Dermis blood vessel endothelial cell (primary cell): ENCODE results near the gene MS4A6E. TPM values are rescaled to one million over a fixed set of nuclear protein-coding genes. Genes with fewer than 3 reads are reported as not detected.
A peak's percentile ranks its signal among the peaks of the same experiment; 100 is the strongest.
"Not testable (repeated sequence)": the region's sequence is repeated elsewhere in the genome, so short reads cannot be mapped to it uniquely, and the experiment has no call there.

Experiments
- DNase-seq: peaks from one replicate; pipeline ENCODE4 v3.0.0; 2010
- total RNA-seq: library from RNA; depleted of rRNA; stranded (reverse); fragments of >200 nt; gene quantifications from 2 replicates; pipeline ENCODE4 v1.2.3, GENCODE V29; 2014

Gene MS4A6E
- total RNA-seq, 1 donor from 2014 or later: not detected

DNA sequence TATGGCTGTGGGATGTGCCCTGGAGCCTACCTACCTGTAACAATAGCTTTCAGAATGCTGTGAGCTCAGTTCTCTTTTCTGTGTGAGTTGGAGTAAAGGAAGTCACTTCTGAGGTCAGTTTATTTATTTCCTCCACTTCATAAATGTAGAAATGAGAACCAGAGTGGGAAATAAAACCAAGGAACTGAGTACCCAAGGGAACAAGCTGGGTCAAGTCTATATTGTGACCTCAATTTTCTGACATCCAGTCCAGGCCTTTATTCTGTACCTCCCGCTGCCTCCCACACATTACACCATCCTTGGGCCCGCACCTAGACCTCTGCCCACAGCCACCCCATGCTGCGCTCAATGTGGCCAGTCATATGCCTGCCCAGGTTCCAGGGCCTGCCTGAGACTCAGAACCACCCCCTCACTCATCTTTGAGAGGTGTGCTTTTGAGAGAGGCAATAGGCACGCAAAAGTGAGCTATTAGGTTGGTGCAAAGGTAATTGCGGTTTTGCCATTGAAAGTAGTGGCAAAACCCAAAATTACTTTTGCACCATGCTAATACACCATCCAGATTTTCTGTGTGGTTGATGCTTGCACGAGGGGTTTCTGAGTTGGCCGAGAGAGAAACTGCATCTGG, 9.8 kb downstream of the MS4A6E start:
- no peak for DNase-seq

DNA sequence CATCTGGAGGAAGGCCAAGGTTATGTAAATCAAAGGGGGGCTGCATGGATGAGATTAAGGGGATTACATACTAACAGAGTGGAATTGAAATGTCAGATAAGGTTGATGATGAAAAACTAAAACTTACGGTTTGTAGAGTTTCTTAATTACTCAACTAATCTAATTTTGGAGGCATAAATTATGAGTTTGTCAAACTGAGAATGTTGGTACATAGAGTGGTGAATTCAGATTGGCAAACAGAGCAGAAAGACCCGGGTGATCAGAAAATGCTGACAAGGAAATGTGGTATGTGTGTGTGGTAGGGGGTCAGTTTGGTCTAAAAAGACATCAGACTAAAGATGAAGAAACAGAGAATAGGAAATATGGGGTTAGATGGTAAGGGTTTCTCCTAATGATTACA, 11.0 kb downstream of the MS4A6E start:
- no peak for DNase-seq

DNA sequence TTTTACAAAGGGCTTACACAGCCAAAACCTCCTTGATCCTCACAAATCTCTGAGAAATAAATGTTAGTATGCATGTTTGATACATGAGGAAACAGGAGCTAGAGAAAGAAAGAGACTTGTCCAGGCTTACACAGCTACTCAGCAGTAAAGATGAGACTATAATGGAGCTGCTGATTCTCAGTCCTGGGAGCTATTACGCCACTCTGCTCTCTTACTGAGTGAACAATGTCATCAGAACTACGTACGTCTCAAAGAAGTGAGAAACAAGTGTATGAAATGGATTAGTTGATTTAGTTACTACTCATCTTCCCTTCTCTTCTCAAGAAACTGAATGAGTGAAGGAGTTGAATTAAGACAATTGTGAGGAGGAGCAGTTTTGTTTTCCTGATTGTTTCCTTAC, 12.3 kb downstream of the MS4A6E start:
- DNase-seq: no peak

DNA sequence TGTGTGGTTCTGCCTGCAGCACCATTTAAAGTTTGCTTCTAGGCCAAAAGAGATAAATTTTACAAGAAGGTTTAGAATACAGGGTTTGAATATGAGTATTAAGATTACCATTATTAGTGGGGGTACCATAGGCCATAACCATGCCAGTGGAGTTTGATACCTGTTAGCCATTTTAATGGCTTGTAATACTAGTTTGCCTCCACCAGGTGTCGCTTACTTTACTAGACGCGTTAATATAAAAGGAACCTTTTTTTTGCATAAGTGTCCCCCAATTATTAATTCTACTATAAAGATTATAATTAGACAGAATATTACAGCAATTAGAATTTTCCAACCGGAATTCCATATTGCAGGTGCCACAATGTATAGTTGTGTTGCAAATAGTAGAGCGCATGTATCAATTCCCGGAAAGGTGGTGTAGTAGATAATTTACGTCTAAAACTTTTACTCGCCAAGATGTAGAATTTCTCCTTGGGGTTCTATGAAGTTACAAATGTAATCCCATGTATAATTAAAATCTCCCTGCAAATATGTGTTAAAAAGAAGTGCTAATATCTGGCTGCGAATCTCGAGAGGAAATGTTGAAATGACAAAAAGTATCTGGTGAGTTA, 16.1 kb downstream of the MS4A6E start:
- peak; percentile 47 for DNase-seq

DNA sequence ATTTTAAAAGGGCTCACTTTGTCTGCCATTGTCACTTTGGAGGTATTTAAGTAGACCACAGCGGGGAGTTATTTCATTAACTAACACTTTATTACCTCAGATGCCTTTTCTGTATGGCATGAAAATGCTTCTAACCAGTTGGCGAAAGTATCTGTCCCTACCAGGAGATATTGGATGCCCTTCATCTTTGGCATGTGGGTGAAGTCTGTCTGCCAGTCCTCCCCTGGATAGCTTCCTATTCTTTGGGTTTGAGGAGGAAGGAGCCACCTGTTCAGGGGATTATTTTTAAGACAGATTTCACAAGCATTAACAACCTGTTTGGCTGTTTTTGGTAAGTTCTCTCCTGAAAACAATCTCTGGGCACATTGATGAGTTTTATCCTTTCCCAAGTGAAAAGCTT, 17.1 kb downstream of the MS4A6E start:
- no peak for DNase-seq

DNA sequence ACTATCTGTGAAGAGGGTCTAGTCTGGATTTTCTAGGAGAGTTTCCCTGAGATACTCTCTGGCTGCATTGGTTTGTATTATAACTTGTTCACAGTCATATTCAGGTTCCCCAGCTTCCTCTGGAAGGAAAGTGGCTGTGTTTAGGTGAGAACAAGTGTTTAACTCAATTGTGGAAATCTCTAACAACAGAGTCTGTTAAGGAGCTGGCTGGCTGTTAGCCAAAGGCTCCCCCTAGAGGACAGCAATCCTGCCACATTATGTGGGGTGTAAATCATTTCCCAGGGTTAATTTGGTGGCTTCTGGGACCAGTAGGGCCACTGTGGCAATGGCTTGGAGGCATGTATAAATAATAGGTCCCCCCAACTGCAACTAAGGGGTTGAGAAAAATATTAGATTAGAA, 18.4 kb downstream of the MS4A6E start:
- peak; percentile 64 for DNase-seq

DNA sequence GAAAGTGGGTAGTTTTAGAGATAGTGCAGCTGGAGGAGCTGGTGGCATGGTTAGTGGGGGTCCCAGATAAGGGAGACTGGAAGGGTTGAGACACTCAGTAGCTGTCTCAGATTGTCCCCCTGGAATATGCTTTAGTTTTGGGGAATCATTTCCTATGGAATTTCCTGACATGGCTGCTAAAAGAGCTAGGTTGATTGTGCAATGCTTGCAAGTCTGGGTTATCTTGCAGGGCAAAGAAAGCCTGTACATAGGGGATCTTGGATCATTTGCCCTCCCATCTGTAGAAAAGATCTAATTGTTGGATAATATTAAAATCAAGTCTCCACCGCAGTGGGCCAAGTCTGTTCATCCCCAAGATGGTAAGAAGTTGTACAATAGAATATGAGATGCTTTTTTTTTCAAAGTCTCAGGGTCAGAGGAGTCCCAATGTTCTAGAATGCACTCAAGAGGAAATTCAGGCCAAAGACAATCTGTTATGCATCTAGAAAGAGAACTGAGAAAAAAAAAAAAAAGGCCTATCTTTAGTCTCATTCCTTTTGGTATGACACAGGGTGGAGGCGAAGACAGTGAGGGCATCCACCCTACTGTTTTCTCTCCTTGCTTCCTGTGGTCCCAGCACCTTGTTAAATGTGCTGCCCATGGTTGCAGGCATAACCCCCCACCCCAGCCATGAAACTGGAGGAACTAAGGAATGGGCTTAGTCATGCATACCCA, 20.2 kb downstream of the MS4A6E start:
- no peak for DNase-seq

DNA sequence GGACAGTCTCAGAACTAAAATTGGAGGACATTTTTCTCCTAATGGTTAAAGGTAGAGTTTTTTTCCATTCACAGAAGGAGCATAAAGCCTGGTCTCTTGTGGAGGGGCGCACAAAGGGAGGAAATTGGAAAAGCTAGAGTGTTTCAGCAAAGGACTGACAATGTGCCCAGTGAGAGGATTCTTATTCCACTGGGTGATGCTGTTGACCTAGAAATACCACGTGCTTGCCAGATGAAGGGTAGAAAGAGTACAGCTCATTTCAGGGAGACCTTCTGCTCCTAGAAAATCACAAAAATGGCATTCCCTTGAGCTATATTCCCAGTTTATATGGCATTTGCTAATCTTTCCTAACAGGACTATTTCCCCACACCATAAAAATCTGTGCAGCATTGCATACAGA, 21.1 kb downstream of the MS4A6E start:
- DNase-seq: no peak

DNA sequence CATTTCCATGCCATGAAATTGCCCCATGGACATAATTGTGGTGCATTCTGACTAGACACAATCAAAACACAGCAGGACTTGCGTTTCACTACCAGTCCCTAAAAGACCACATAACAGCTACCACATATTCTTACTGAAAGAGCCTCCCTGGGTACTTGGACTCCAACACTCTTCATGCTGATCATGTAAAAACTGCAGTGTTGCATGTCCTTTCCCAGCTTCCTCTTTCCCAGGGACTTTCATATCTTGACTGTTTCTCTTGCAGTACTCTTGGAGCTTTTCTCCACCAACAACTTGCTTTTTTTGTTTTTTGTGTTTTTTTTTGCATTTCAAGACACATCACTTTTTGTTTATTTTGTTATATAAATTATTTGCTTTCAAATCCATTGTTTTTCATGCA, 22.9 kb downstream of the MS4A6E start:
- no peak for DNase-seq

DNA sequence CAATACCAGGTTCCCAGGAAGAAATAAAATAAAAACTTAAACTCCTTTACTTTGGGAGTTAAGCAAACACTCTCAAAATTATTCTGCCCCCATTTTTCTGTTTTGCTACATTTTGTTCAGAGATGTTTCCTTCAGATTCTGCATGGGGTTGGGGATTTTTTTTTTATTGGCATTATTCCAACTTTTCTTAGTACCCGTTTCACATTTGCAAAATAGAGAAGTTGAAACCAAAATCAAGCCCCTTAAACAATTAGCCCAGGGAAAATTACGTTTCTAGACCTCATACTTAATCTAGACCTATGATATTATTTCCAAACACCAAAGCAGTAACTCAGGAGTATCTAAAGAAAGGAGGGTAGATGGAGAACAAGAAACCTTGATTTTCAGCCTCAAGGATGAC, 30.7 kb downstream of the MS4A6E start:
- no peak for DNase-seq

DNA sequence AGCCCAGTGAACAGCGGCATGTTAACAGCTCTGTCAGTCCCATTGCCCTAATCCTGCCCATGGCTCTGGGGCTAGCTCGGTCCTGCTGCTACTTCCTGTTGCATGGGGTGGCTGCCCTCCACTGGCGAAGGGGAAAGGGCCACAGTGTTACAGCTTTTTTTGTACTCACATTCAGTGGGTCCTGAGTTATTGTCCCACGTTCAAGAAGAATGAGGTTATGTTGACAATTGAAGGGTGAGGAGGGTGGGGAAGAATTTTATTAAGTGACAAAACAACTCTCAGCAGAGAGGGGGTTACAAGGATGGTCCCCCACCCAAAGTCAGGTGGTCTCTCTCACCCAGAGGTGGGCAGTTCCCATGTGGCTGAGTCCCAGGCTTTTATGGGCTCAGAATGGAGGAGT, 33.6 kb downstream of the MS4A6E start:
- DNase-seq: no peak

DNA sequence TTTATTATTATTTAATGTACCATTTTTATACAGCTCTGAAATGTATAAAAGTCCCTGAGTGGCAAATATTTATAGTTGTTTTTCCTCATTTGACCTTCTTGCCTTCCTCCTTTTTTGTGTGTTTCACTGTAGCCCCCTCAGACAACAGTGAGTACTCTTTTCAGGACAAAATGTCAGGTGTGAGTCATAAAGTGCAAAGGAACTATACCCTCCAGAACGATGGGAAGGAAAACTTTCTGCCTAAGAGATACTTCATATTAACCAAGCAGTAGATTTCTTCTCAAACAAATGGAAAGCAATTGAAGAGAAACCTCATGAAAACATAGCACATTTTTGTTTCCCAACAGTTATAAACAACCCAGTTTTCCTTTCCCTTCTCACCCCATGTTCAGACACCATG, 35.2 kb downstream of the MS4A6E start:
- no peak for DNase-seq

DNA sequence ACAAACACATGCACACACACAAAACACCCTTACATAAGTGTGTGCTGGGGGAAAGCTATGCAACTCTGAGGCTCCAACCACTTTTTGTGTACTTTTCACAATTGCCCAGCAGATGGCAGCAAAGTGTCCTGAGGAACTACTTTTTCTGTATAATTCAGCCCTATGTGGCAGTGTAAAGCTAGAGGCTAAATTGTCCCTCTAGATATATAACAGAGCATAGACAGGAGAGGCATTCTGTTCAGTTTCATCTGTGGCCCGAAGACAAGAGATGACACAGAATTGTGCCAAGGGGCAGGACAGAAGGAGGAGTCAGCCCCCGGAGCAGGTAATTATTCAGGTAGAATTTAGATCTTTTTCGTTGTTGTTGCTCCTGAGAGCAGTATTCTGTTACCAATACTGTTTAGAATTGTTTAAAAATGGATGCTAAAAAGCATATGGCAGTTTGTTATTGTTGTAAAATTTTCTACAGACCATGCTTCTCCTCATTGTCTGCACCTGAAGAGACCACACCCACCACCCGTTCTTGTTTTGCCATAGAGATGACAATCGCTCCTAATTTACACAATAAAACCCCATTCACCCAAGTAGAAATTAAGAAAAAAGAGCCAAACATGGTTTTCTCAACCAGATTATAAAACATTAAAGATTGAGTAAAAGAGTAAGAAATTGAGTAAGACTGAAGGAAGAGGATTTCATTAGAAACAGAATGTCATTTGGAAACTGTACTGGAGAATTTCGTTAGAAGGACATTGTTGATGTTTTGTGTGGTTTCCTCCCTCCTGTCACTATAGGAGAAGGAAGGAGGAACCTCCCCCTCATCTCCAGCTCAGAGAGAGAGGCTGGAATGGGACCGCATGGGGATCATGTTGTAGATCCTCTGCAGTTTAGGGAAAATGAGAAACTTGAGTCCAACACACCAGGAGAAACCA, 36.8 kb downstream of the MS4A6E start:
- peak; percentile 81 for DNase-seq

DNA sequence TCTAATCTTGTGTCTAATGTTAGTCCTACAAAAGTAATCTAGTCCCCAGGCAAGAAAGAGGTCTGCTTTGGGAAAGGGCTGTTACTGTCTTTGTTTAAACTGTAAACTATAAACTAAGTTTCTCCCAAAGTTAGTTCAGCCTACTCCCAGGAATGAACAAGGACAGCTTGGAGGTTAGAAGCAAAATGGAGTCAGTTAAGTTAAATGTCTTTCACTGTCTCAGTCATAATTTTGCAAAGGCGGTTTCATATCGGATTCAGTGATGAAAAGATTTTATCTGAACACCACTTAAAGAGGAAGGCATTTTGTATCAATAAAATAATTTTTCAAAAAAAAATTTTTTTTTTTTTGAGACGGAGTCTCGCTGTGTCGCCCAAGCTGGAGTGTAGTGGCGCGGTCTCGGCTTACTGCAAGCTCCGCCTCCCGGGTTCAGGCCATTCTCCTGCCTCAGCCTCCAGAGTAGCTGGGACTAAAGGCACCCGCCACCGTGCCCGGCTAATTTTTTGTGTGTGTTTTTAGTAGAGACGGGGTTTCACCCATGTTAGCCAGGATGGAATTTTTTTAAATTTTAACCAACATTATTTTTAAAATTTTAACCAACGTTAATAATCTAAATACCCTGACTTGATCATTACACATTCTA, 39.3 kb downstream of the MS4A6E start:
- not testable (repeated sequence) for DNase-seq

DNA sequence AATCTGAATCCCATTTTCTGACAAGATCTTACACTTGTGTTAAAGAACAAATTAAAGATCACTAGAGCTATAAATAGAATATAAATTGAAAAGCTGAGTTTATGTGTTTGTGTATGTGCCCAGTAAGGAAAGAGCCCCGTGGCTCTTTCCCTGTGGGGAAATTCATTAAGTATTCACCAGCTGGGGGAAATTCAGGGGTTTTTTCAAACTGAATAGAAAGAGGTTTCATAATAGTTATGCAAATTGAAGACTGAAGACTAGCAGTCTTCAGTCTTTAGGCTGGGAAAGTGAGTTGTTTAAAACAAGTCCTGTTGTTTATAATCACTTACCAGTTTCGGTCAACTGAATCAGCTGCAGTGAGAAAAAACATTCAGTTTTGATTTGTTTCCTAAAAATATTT, 40.0 kb downstream of the MS4A6E start:
- DNase-seq: no peak

DNA sequence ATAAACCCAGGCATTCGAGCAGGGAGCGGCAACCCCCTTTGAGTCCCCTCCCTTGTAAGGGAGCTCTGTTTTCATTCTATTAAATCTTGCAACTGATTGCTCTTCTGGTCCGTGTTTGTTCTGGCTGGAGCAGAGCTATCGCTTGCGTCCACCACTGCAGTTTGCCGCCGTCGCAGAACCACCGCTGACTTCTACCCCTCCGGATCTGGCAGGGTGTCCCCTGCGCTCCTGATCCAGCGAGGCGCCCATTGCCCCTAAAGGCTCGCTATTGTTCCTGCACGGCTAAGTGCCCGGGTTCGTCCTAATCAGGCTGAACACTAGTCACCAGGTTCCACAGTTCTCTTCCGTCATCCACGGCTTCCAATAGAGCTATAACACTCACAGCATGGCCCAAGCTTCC, 40.8 kb downstream of the MS4A6E start:
- DNase-seq: no peak

DNA sequence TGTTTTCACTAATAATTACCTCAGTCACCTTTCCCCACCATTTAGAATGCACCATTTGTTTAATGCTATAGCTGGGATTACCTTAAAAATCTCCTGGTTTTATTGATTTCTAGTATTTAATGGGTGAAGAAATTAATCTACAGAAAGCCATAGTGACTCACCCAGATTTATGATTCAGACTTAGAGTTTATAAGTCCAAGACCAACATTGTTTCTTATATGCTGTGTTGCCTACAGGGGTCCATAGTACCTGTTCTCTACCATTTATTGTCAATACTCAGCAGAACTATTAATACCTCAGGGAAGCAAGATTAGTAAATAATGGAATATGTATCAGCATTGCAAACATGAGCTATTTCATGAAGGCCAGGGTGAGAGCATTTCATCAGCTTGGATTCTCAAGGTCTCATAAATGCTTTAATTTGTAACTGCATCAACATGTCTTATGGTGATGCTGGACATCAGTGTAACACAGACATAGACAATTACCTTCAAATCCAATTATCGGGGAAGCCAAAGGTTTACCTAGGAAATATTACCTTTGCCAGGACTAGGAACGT, 43.3 kb downstream of the MS4A6E start:
- no peak for DNase-seq

DNA sequence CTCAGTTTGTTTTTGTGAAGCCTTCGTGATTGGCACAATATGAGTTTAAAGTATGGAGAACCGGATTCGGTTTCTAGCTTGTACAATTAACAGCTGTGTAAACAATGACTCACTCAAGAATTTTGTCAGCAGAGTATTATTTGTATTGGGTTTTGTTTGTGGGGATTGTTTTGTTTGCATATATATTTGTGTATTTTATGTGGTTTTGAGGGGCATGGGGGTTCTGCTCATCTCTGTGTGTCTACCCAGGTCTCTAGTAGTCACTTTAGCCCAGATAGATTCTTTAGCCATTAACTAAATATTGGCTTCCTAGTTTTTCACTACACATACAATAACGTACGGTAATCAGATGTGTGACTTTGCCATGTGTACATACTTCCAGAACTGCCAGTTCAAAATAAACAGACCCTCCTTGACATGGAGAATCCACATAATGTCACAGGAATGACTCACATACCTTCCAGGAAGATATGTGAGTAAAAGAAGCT, 43.8 kb downstream of the MS4A6E start:
- peak; percentile 60 for DNase-seq

DNA sequence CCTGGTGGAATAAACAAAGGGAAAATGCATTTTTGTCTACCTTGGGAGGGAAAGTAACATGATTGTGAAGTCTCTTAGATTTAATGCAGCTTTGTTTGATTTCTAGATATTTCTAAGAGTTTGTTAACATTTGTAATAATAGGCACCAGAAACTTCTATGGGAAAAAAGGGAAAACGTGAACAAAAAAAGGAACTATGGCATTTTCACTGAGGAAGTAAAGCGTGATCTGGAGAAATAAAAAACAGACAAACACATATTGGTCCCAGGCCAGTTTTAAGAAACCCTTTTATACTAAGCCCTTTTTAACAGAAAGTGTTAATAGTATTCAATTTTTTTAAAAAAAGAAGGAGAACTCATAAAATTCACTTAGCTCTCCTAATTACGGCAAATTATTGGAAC, 44.3 kb downstream of the MS4A6E start:
- no peak for DNase-seq

DNA sequence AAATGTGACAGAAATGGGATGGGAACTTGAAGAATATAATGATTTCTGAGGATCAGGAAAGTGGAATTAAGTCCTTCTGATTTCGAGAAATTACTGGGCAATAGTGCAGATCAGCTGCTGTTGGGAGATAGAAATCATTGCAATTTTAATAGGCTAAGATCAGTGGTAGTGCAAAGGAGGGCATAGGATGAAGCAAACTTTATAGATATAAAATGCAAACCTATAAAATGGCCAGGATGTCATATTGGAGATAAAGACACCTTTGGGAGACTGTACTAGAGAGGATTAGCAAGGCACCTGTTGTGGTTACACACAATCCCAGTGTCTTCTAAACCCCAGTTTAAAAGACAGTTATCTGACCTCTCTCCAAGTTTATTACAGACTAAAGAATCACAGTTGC, 44.8 kb downstream of the MS4A6E start:
- no peak for DNase-seq

DNA sequence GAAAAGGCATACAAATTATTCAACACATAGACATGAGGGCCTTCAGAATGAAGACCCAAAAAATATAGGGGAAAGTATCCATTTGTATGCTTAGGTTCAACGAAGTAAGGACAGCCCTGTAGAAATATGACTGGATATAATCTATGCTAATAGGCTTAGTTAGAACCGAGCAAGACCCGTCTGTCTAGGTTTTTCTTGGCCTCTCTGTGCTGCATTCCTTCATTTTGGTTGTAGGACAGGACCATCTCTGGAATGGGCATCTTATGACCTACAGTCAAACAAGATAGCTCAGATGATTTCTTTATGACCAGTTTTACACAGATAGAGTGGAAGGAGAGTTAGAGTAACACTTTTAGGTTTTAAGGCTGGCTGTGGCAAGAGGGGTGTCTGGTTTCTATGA, 45.7 kb downstream of the MS4A6E start:
- DNase-seq: no peak

DNA sequence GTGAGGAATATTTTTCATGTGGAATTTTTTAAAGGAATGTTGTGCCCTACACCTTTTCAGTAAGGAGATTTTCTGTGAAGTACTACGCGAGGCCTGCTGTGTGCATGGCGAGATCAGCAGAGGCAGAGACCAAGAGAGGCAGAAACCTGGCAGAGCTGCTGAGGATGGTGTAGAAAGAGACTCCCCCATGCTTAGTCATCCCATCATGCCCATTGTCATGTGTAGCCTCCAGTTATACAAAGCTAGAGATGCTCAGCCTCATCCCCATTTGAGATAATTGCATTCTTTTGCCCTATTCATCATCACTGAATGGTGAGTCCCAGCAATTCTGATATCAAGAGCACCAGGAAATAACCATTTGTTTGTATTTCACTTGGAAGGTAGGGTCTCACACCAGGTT, 48.3 kb downstream of the MS4A6E start:
- no peak for DNase-seq
